ENCODE data around the gene PPA1. TPM values are rescaled to one million over a fixed set of nuclear protein-coding genes. Genes with fewer than 3 reads are reported as not detected.

PPA1 gene
- total RNA-seq, 1 donor from 2014 or later: 119 TPM

DNA sequence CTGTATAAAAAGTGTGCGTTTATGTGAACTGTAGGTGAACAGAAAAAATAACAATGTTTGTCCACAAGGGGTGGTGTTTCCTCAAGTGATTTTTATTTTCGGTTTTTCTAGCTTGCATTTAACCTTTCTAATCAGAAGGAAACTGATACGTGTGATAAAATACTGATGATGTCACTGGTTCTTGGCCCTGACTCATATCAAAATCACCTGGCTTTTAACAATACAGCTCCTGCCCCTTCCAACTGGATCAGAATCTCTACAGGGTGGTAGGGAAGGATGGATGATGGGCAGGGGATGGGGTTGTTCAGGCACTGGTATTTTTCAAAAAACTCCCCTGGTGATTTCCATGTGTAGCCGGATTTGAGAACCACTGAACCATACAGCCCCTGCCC, 39.7 kb upstream of the PPA1 start:
- H3K4me1 Mint-ChIP-seq (ENCODE audit: low read depth): no peaks in the 10 kb centered on the region
- no peak for DNase-seq (ENCODE audit: low spot score, unreplicated experiment)
- H3K27me3 Mint-ChIP-seq: peaks cover 2% of the 10 kb centered on the region
- no peaks in the 10 kb centered on the region for H3K9me3 Mint-ChIP-seq (ENCODE audit: low read depth)
- TF ChIP-seq, protein P1, sequence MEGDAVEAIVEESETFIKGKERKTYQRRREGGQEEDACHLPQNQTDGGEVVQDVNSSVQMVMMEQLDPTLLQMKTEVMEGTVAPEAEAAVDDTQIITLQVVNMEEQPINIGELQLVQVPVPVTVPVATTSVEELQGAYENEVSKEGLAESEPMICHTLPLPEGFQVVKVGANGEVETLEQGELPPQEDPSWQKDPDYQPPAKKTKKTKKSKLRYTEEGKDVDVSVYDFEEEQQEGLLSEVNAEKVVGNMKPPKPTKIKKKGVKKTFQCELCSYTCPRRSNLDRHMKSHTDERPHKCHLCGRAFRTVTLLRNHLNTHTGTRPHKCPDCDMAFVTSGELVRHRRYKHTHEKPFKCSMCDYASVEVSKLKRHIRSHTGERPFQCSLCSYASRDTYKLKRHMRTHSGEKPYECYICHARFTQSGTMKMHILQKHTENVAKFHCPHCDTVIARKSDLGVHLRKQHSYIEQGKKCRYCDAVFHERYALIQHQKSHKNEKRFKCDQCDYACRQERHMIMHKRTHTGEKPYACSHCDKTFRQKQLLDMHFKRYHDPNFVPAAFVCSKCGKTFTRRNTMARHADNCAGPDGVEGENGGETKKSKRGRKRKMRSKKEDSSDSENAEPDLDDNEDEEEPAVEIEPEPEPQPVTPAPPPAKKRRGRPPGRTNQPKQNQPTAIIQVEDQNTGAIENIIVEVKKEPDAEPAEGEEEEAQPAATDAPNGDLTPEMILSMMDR (IDR thresholded peaks at IDR 0.05; ENCODE audit: unreplicated experiment): peak; percentile 52
- no peaks in the 10 kb centered on the region for H3K36me3 Mint-ChIP-seq (ENCODE audit: insufficient read depth)
- H3K4me3 Mint-ChIP-seq (ENCODE audit: low read depth): no peak overlapping the region
- no peak overlapping the region for H3K27ac Mint-ChIP-seq

DNA sequence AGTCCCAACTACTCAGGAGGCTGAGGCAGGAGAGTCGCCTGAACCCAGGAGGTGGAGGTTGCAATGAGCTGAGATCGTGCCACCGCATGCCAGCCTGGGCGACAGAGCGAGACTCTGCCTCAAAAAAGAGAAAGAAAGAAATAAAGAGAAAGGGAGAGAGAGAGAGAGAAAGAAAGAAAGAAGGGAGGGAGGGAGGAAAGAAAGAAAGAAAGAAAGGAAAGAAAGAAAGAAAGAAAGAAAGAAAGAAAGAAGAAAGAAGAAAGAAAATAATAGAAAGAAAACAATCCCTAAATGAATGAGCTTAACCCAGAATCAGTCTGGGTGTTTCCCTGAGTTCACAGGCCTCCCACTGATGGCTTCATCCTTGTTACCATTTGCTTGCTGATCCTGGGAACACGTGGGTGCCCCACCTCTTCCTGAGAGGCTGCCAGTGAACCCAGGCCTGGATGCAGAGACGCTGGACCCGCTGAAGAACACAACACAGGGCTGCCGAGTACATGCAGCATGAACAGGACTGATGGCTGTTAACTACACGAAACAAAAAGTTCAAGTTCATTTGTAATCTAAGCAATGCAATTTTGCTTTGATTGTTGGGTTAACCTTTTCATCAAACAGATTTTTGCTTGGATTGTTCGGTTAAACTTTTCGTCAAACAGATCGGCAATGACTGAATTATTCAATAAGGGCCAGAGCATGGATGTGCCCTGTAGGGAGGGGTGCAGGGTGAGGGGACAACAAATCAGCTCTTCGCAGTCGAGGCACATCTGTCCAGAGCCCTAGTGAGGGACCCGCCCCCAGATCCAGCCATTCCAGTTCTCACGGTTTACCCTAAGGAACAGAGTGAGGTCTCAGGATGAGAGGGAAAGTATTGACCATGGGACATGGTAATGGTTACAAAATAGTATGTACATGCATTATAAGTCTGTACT, 39.0 kb upstream of the PPA1 start:
- H3K4me1 Mint-ChIP-seq (ENCODE audit: low read depth): no peaks in the 10 kb centered on the region
- H3K4me3 Mint-ChIP-seq (ENCODE audit: low read depth): no peak overlapping the region
- no peaks in the 10 kb centered on the region for H3K9me3 Mint-ChIP-seq (ENCODE audit: low read depth)
- H3K36me3 Mint-ChIP-seq (ENCODE audit: insufficient read depth): no peaks in the 10 kb centered on the region
- no peak for DNase-seq (ENCODE audit: low spot score, unreplicated experiment)
- peaks cover 4% of the 10 kb centered on the region for H3K27me3 Mint-ChIP-seq
- H3K27ac Mint-ChIP-seq: no peak overlapping the region
- TF ChIP-seq, protein P1 (IDR thresholded peaks at IDR 0.05; ENCODE audit: unreplicated experiment): no peak

DNA sequence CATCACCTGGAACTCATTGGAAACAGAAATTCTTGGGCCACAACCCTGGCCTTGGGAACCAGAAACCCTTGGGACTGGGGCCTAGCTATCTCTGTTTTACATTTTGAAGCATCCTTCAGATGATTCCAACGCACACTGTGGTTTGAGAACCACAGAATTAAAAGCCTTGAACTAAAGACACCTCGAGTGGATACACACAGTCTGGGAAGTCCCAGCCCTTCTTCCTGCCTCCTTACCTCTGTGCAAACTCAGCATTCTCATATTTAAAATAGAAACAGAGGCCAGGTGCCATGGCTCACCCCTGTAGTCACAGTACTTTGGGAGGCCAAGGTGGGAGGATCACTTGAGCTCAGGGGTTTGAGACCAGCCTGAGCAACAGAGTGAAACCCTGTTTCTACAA, 37.7 kb upstream of the PPA1 start:
- H3K4me1 Mint-ChIP-seq (ENCODE audit: low read depth): no peaks in the 10 kb centered on the region
- H3K9me3 Mint-ChIP-seq (ENCODE audit: low read depth): no peaks in the 10 kb centered on the region
- no peak for DNase-seq (ENCODE audit: low spot score, unreplicated experiment)
- no peak overlapping the region for H3K27ac Mint-ChIP-seq
- H3K27me3 Mint-ChIP-seq: peaks cover 11% of the 10 kb centered on the region
- H3K36me3 Mint-ChIP-seq (ENCODE audit: insufficient read depth): no peaks in the 10 kb centered on the region
- TF ChIP-seq, protein P1 (IDR thresholded peaks at IDR 0.05; ENCODE audit: unreplicated experiment): no peak
- H3K4me3 Mint-ChIP-seq (ENCODE audit: low read depth): no peak overlapping the region

DNA sequence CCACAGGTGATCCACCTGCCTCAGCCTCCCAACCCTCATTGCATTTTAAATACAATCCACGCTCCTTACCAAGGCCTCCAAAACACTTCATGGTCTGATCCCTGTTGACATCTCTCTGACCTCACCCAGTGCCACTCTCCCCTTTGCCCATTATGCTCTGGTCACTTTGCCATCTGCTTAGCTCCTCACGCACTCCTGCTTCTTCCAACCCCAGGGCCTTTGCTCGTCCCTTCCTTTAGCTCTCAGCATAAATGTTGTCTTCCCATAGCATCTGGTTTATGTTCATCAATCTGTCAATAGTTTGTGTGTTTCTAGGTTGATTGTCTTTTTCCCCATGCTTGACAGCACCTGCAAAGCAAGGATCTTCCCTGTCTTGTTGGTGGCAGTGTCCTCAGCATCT, 36.5 kb upstream of the PPA1 start:
- H3K9me3 Mint-ChIP-seq (ENCODE audit: low read depth): no peaks in the 10 kb centered on the region
- TF ChIP-seq, protein P1 (IDR thresholded peaks at IDR 0.05; ENCODE audit: unreplicated experiment): no peak
- no peak for DNase-seq (ENCODE audit: low spot score, unreplicated experiment)
- peaks cover 16% of the 10 kb centered on the region for H3K27me3 Mint-ChIP-seq
- H3K36me3 Mint-ChIP-seq (ENCODE audit: insufficient read depth): no peaks in the 10 kb centered on the region
- no peak overlapping the region for H3K4me3 Mint-ChIP-seq (ENCODE audit: low read depth)
- H3K4me1 Mint-ChIP-seq (ENCODE audit: low read depth): no peaks in the 10 kb centered on the region
- no peak overlapping the region for H3K27ac Mint-ChIP-seq

DNA sequence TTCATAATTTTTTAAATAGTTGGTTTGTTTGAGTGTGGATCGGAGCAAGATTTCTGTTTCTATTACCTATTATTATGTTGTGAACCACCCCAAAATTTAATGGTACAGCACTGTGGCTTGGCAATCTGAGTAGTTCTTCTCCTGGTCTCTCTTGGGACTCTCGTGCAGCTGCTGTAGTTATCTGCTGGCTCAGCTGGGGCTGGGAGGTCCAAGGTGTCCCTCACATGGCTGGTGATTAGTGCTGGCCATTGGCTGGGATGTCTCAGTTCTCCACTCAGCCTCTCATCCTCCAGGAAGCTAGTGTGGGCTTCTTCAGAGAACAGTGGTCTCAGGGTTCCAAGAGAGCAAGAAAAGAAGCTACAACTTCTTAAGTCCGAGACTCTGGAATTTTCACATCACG, 35.1 kb upstream of the PPA1 start:
- TF ChIP-seq, protein P1 (IDR thresholded peaks at IDR 0.05; ENCODE audit: unreplicated experiment): no peak
- Mint-ChIP-seq H3K27me3 (peaks cover 20% of the 10 kb centered on the region), H3K4me3 (ENCODE audit: low read depth) (no peak overlapping the region), H3K4me1 (ENCODE audit: low read depth) (no peaks in the 10 kb centered on the region), H3K36me3 (ENCODE audit: insufficient read depth) (no peaks in the 10 kb centered on the region), H3K27ac (no peak overlapping the region), H3K9me3 (ENCODE audit: low read depth) (no peaks in the 10 kb centered on the region)
- DNase-seq (ENCODE audit: low spot score, unreplicated experiment): no peak
